Fibroblast of the aortic adventitia (primary cell): ENCODE measurements around the gene PEX11A. TPM values are rescaled to one million over a fixed set of nuclear protein-coding genes. Genes with fewer than 3 reads are reported as not detected.
A peak's percentile ranks its signal among the peaks of the same experiment; 100 is the strongest.
"Not testable (repeated sequence)": the region's sequence is repeated elsewhere in the genome, so short reads cannot be mapped to it uniquely, and the experiment has no call there.

Source experiments
- DNase-seq: peaks from one replicate; pipeline ENCODE4 v3.0.0-alpha.2; 2010; ENCODE audit warnings: low read depth
- H3K4me3 ChIP-seq: 2 replicates; pipeline ENCODE4 v1.5.1; 2011; ENCODE audit warnings: low read depth, mild to moderate bottlenecking, control low read depth, low read length, moderate library complexity
- total RNA-seq: library from RNA; depleted of rRNA; stranded (reverse); fragments of >200 nt; gene quantifications from 2 replicates; pipeline ENCODE4 v1.2.3, GENCODE V29; 2012; ENCODE audit warnings: low replicate concordance
- TF ChIP-seq, protein P1 (sequence below): IDR thresholded peaks from 2 replicates; pipeline ENCODE4 v1.5.1; 2011; ENCODE audit warnings: mild to moderate bottlenecking, low read length, control low read depth, inconsistent platforms; ENCODE audit not compliant: insufficient read depth

Gene PEX11A
- total RNA-seq, 1 donor = 8.7 TPM

DNA sequence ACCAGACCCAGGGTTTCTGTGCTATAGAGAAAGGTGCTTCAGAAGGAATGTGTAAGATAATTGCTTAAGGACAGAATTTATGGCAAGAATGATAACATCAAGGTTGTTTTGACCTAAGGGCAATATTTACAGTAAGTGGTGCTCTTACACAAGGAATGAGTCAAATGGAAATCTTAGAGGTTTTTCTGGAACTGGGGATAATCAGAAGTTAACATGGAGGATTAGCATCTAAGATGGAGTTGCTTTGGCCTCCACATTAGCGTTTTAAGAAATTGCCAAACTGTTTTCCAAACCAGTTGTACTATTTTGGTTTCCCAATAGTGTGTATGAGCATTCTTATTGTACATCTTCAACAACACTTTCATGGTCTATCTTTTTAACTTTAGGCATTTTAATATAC lies 3.1 kb upstream of the PEX11A start:
- TF ChIP-seq, protein P1, sequence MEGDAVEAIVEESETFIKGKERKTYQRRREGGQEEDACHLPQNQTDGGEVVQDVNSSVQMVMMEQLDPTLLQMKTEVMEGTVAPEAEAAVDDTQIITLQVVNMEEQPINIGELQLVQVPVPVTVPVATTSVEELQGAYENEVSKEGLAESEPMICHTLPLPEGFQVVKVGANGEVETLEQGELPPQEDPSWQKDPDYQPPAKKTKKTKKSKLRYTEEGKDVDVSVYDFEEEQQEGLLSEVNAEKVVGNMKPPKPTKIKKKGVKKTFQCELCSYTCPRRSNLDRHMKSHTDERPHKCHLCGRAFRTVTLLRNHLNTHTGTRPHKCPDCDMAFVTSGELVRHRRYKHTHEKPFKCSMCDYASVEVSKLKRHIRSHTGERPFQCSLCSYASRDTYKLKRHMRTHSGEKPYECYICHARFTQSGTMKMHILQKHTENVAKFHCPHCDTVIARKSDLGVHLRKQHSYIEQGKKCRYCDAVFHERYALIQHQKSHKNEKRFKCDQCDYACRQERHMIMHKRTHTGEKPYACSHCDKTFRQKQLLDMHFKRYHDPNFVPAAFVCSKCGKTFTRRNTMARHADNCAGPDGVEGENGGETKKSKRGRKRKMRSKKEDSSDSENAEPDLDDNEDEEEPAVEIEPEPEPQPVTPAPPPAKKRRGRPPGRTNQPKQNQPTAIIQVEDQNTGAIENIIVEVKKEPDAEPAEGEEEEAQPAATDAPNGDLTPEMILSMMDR = no peak
- H3K4me3 ChIP-seq = no peak overlapping the region
- no peak for DNase-seq

DNA sequence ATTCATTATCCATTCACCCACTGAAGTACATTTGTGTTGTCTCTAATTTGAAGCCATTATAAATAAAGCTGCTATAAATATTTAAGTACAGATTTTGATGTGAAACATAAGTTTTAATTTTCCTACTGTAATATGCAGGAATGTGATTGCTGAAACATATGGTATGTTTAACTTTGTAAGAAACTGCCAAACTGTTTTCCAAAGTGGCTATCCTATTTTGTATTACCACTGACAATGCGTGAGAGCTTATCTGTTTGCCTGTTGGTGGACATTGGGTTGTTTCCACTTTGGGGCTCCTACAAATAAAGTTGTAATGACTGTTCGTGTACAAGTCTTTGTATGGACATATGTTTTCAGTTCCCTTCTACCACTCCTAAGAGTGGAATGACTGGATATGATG lies 2.5 kb upstream of the PEX11A start:
- peak; percentile 35 for DNase-seq
- TF ChIP-seq, protein P1 = no peak
- H3K4me3 ChIP-seq = no peak overlapping the region

DNA sequence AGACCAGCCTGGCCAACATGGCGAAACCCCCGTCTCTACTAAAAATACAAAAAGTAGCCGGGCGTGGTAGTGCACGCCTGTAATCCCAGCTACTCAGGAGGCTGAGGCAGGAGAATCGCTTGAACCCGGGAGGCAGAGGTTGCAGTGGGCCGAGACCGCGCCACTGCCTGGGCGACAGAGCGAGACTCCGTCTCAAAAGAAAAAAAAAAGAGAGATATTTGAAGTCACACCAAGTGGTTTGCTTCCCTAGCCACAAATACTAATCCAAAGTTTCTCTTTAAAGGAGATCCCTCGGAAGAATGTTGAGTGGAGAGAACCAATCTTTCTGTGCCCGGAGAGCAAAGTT lies 651 bp downstream of the PEX11A start:
- peak overlapping the region; percentile 88 for H3K4me3 ChIP-seq
- not testable (repeated sequence) for DNase-seq

DNA sequence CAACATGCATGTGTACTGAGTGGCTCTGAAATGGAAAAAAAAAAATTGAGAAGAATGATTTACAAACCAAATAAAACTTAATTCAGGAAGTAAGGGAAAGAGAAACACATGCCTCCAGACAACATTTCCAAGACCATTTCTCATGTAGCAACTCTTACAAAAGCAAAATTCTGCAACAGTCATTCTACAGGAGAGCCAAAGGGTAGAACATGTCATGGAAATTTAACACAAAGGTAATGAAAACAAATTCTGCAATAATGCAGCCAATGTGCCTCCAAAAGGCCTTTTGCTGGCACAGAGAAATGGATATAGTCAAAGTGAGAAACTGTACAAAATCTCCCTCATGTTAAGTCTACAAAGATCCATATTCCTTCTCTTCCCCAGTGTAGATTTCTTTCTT lies 4.0 kb downstream of the PEX11A start:
- no peak for DNase-seq
- no peak overlapping the region for H3K4me3 ChIP-seq
- TF ChIP-seq, protein P1 = no peak

DNA sequence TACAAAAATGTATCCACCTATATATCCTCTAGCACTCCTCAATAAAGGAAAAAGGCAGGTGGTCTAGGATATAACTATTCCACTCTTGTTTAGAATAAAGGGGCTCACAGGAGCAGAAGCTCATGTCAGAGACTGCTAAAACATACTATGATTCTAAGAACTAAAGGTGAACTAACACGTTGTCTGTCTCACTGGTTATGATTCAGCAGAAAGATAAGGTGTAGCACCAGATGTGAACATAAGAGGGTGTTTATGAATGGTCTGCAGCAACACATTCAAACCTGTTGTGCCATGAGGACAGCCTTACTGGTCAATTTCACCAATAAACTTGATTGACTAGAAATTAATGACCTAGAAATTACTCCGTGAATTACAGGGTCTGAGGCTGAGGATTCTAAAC lies 4.6 kb downstream of the PEX11A start:
- TF ChIP-seq, protein P1 = no peak
- no peak overlapping the region for H3K4me3 ChIP-seq
- no peak for DNase-seq

DNA sequence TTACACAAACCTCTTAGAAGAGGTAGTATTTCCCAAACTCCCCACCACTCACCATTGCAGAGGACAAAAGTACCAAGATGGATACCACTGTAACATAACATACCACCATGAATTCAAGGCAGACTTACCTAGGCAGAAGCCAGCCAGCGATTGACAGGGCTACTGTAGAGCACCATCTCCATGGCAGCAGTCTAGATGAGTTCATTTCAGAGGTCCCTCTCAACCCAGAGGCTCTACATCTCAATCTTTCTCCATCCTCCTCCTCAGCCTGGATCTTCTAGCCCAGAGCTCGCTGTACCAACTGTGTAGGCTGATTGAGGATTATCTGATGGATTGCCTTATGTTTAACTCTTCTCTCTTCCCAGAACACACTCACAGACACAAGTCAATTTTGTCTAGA lies 9.4 kb downstream of the PEX11A start:
- DNase-seq = no peak
- TF ChIP-seq, protein P1 = no peak
- H3K4me3 ChIP-seq = no peak overlapping the region

DNA sequence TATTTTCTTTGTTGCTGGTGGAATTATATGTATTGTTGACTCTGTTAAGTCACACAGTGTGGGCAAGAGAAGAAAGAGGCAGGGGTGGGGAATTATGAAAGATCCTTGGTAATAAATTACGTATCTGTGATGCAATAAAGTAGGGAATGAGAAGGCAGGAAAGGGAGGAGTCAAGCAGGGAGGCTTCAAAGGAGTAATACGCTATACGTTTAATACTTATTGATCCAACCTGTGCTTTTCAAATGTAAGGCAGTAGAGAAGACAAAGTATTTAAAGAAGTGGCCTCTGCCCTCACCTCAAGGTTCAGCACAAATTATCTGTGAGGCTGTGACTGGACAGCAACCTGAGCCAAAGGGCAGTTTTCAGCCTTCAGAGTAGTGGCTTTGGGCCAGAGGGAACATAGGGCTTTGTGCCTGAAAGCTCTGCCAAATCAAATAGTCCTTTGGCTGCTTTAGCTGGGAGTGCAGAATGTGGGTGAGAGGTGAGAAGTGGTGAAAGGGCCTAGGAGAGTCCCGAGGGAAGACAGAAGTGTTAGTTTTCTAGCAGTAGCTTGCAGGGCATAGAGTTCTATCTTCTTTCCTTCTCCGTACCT lies 10.2 kb downstream of the PEX11A start:
- H3K4me3 ChIP-seq = no peak overlapping the region
- TF ChIP-seq, protein P1 = no peak
- peak; percentile 98 for DNase-seq

DNA sequence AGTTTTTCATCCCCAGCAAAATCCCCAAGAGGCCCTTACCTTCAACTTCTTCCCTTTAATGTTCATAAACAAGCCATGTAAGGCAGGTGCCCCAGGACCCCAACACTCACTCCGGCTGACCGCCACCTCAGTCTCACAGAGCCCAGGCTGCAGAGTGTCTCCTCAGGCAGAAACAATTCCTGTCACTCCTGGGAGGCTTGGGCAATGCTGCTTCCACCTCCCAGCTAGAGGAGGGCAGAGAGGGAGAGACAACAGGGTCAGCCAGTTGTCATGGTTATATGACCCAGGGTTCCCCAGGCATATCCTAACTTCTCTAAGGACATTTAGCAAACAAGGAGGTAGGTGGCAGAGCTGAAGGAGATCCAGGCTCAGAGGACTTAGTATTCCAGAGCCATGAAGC lies 11.3 kb downstream of the PEX11A start, which contains the start of gene PLIN1:
Gene PLIN1, minus strand, starts transcription at position 156 of the 400 bp plus-strand sequence. CDS start 1,878 bp downstream, outside the sequence.
- no peak within 1 kb of the TSS for H3K4me3 ChIP-seq
- TF ChIP-seq, protein P1 = no peak

More for the DNA sequence above, 11.3 kb downstream of the PEX11A start, which contains the start of gene PLIN1:
- no peak for DNase-seq
